ENCODE measurements around the gene FBXL17.
A peak's percentile ranks its signal among the peaks of the same experiment; 100 is the strongest.

The FBXL17 gene

GRCh38 chr5:108146222-108146621, 235.7 kb downstream of the FBXL17 start:
- DNase-seq = no peak

- DNase-seq = no peak
Observed at GRCh38 chr5:108145351-108145750, 236.5 kb downstream of the FBXL17 start.

GRCh38 chr5:108144332-108144731, 237.6 kb downstream of the FBXL17 start:
- DNase-seq = no peak

- no peak for DNase-seq
Observed at GRCh38 chr5:108143581-108143980, 238.3 kb downstream of the FBXL17 start.

- DNase-seq = no peak
Observed at GRCh38 chr5:108141676-108142075, 240.2 kb downstream of the FBXL17 start.

- DNase-seq = no peak
Observed at GRCh38 chr5:108136493-108136892, 245.4 kb downstream of the FBXL17 start.

- DNase-seq = no peak
Observed at GRCh38 chr5:108129129-108129528, 252.8 kb downstream of the FBXL17 start.

GRCh38 chr5:108125771-108126511, 256.0 kb downstream of the FBXL17 start:
- DNase-seq = no peak

- no peak for DNase-seq
Observed at GRCh38 chr5:108124596-108124995, 257.3 kb downstream of the FBXL17 start.

GRCh38 chr5:108122702-108123101, 259.2 kb downstream of the FBXL17 start:
- no peak for DNase-seq

- no peak for DNase-seq
Observed at GRCh38 chr5:108118813-108119514, 262.9 kb downstream of the FBXL17 start.

- no peak for DNase-seq
Observed at GRCh38 chr5:108115673-108116072, 266.2 kb downstream of the FBXL17 start.

GRCh38 chr5:108113950-108114349, 267.9 kb downstream of the FBXL17 start:
- DNase-seq = no peak

- DNase-seq = no peak
Observed at GRCh38 chr5:108111736-108112135, 270.2 kb downstream of the FBXL17 start.

GRCh38 chr5:108109059-108109458, 272.8 kb downstream of the FBXL17 start:
- DNase-seq = no peak

GRCh38 chr5:108104448-108104847, 277.4 kb downstream of the FBXL17 start:
- DNase-seq = no peak

GRCh38 chr5:108102463-108102862, 279.4 kb downstream of the FBXL17 start:
- DNase-seq = no peak

GRCh38 chr5:108101821-108102220, 280.1 kb downstream of the FBXL17 start:
- DNase-seq = no peak

GRCh38 chr5:108101130-108101529, 280.8 kb downstream of the FBXL17 start:
- no peak for DNase-seq

- DNase-seq = no peak
Observed at GRCh38 chr5:108094800-108095199, 287.1 kb downstream of the FBXL17 start.

- DNase-seq = peak; percentile 34
Observed at GRCh38 chr5:108093186-108093585, 288.7 kb downstream of the FBXL17 start.

GRCh38 chr5:108090946-108091345, 291.0 kb downstream of the FBXL17 start:
- no peak for DNase-seq

GRCh38 chr5:108084105-108084504, 297.8 kb downstream of the FBXL17 start:
- no peak for DNase-seq

- no peak for DNase-seq
Observed at GRCh38 chr5:108083232-108083631, 298.7 kb downstream of the FBXL17 start.

GRCh38 chr5:108081707-108082106, 300.2 kb downstream of the FBXL17 start:
- no peak for DNase-seq

All from hematopoietic multipotent progenitor cell treated with erythropoietin and hydrocortisone succinate and interleukin-3 and kit ligand, for 8 days (in vitro differentiated cells).